Stimulated activated CD8-positive, alpha-beta memory T cell treated with anti-CD3 and anti-CD28 coated beads, Interleukin-2, amount 100 ng/mL, for 1 hour (primary cell): Measurements from ENCODE around the gene MYRF.

ENCODE experiments used
- DNase-seq, 2 donors: peaks; one replicate each; pipeline ENCODE4 v3.0.0-alpha.2; 2020; ENCODE audit warnings: low read depth in 2 of 2

The MYRF gene

GRCh38 chr11:61760946-61761345 is 8.5 kb downstream of the MYRF start:
- DNase-seq, result no peak

- DNase-seq, result no peak
Observed at GRCh38 chr11:61761440-61762222, 9.2 kb downstream of the MYRF start.

- no peak for DNase-seq
Observed at GRCh38 chr11:61762223-61762615, 9.8 kb downstream of the MYRF start.

GRCh38 chr11:61762798-61763197 is 10.4 kb downstream of the MYRF start:
- DNase-seq, result no peak

GRCh38 chr11:61763930-61764605 is 11.6 kb downstream of the MYRF start:
- DNase-seq, result no peak

GRCh38 chr11:61764606-61765260 is 12.3 kb downstream of the MYRF start:
- DNase-seq, result no peak

- DNase-seq, result no peak
Observed at GRCh38 chr11:61765550-61766253, 13.3 kb downstream of the MYRF start.

- no peak for DNase-seq
Observed at GRCh38 chr11:61766353-61766841, 14.0 kb downstream of the MYRF start.

GRCh38 chr11:61768376-61769076 is 16.1 kb downstream of the MYRF start:
- DNase-seq, result no peak

- no peak for DNase-seq
Observed at GRCh38 chr11:61769169-61769920, 16.9 kb downstream of the MYRF start.

GRCh38 chr11:61769946-61770683 is 17.7 kb downstream of the MYRF start:
- DNase-seq, result no peak

GRCh38 chr11:61771195-61771894 is 18.9 kb downstream of the MYRF start:
- no peak for DNase-seq

GRCh38 chr11:61771985-61772455 is 19.6 kb downstream of the MYRF start:
- no peak for DNase-seq

- DNase-seq, result no peak
Observed at GRCh38 chr11:61773356-61773755, 20.9 kb downstream of the MYRF start.

- no peak for DNase-seq
Observed at GRCh38 chr11:61773809-61774208, 21.4 kb downstream of the MYRF start.

GRCh38 chr11:61774411-61774810 is 22.0 kb downstream of the MYRF start:
- DNase-seq, result no peak

GRCh38 chr11:61775106-61775505 is 22.7 kb downstream of the MYRF start:
- no peak for DNase-seq

- no peak for DNase-seq
Observed at GRCh38 chr11:61775606-61776554, 23.4 kb downstream of the MYRF start.
